K562 (cell line): Measurements from ENCODE around the gene CTF1. TPM values are rescaled to one million over a fixed set of nuclear protein-coding genes. Genes with fewer than 3 reads are reported as not detected.

Experiments
- ADNP ChIP-seq: fragments of 200-800 bp; sonication (Bioruptor generic); IDR thresholded peaks from 2 replicates; pipeline ENCODE4 v1.6.1; 2016; ENCODE audit warnings: missing genetic modification characterization, missing compliant biosample characterization
- DNMT1 ChIP-seq: fragments of 450-650 bp; IDR thresholded peaks from 2 replicates; pipeline ENCODE4 v1.6.1; 2016; ENCODE audit warnings: antibody characterized with exemption, mild to moderate bottlenecking
- EHMT2 ChIP-seq: fragments of 450-650 bp; IDR thresholded peaks from 2 replicates; pipeline ENCODE4 v1.6.1; 2018; ENCODE audit warnings: antibody characterized with exemption
- GTF2A2 ChIP-seq: IDR thresholded peaks from 2 replicates; pipeline ENCODE4 v1.6.1; 2016; ENCODE audit warnings: mild to moderate bottlenecking, missing genetic modification characterization, missing compliant biosample characterization
- HNRNPK ChIP-seq: fragments of 200-400 bp; formaldehyde crosslinking; IDR thresholded peaks from one replicate; pipeline ENCODE4 v1.6.1; 2018; ENCODE audit warnings: mild to moderate bottlenecking, low read depth, low read length; ENCODE audit not compliant: poor library complexity, severe bottlenecking
- KAT7 ChIP-seq: sonication (generic); formaldehyde crosslinking; IDR thresholded peaks from 2 replicates; pipeline ENCODE4 v1.8.0; 2022; ENCODE audit warnings: missing genetic modification reagents, mild to moderate bottlenecking, borderline replicate concordance
- MEF2D ChIP-seq: conservative IDR thresholded peaks from 2 replicates; pipeline ENCODE4 v1.6.1; 2016; ENCODE audit warnings: low read depth, missing genetic modification characterization, missing compliant biosample characterization
- MIER1 ChIP-seq: fragments of 450-650 bp; IDR thresholded peaks from 2 replicates; pipeline ENCODE4 v1.6.1; 2016; ENCODE audit warnings: antibody characterized with exemption, mild to moderate bottlenecking, low read depth
- MLX ChIP-seq, 2 experiments: fragments of 450-650 bp in 1 of 2; sonication (generic) in 1 of 2; formaldehyde crosslinking; conservative IDR thresholded peaks; 2 replicates each; pipeline versions ENCODE4 v1.4.0 to v1.8.1; 2020 to 2022; ENCODE audit warnings: mild to moderate bottlenecking in 1 of 2, missing genetic modification reagents in 1 of 2
- MTA2 ChIP-seq: fragments of 450-650 bp; IDR thresholded peaks from 2 replicates; pipeline ENCODE4 v1.6.1; 2016; ENCODE audit warnings: low read depth
- PRMT5 ChIP-seq: sonication (generic); formaldehyde crosslinking; IDR thresholded peaks from 2 replicates; pipeline ENCODE4 v1.5.0; 2020; ENCODE audit warnings: missing genetic modification reagents
- PYGO2 ChIP-seq: fragments of 450-650 bp; IDR thresholded peaks from 2 replicates; pipeline ENCODE4 v1.6.1; 2016; ENCODE audit warnings: mild to moderate bottlenecking, missing genetic modification characterization, moderate library complexity, missing compliant biosample characterization
- RUNX1 ChIP-seq: sonication (generic); IDR thresholded peaks from 2 replicates; pipeline ENCODE4 v1.6.1; 2016; ENCODE audit warnings: antibody characterized with exemption, low read depth
- TAF7 ChIP-seq: fragments of 450-650 bp; IDR thresholded peaks from 2 replicates; pipeline ENCODE4 v1.6.1; 2016; ENCODE audit warnings: missing genetic modification characterization, missing compliant biosample characterization
- U2AF2 ChIP-seq: fragments of 200-400 bp; formaldehyde crosslinking; optimal IDR thresholded peaks from 2 replicates; pipeline ENCODE3; 2017; ENCODE audit warnings: low read depth, mild to moderate bottlenecking, low read length
- ZC3H8 ChIP-seq: fragments of 450-650 bp; IDR thresholded peaks from 2 replicates; pipeline ENCODE4 v1.6.1; 2017
- ZFP36 ChIP-seq: fragments of 150-350 bp; IDR thresholded peaks from 2 replicates; pipeline ENCODE4 v1.6.1; 2018; ENCODE audit warnings: low read length, low read depth; ENCODE audit not compliant: partially characterized antibody
- ZNF143 ChIP-seq: sonication (generic); formaldehyde crosslinking; IDR thresholded peaks from 2 replicates; pipeline ENCODE4 v1.9.0; 2022; ENCODE audit warnings: mild to moderate bottlenecking, missing genetic modification reagents
- ZNF408 ChIP-seq: fragments of 250-450 bp; sonication (Bioruptor Pico); IDR thresholded peaks from 2 replicates; pipeline ENCODE4 v1.4.0; 2020; ENCODE audit warnings: low read depth, mild to moderate bottlenecking, moderate library complexity
- ZNF436 ChIP-seq: fragments of 250-450, 450-650 bp; sonication (Bioruptor Pico); formaldehyde crosslinking; IDR thresholded peaks from 2 replicates; pipeline ENCODE4 v1.7.0; 2020; ENCODE audit warnings: mild to moderate bottlenecking
- polyA plus RNA-seq, 8 experiments: library from polyadenylated mRNA; depleted of rRNA in 4 of 8; stranded (reverse) in 5 of 8; unstranded in 3 of 8; fragments of >200 nt; fragmentation: Nextera tagmentation in 2 of 8; fragmentation: Illumina TruSeq in 1 of 8; extraction: Ambion mirVana in 2 of 8; extraction: Trizol in 1 of 8; gene quantifications; 2 replicates each; pipeline versions ENCODE4 v1.2.1 to v1.2.3, GENCODE V29; 2011 to 2014; ENCODE audit warnings: inconsistent platforms in 1 of 8, missing spikeins in 1 of 8
- total RNA-seq, 7 experiments: library from RNA; depleted of rRNA in 6 of 7; stranded (reverse); fragments of >200 nt in 6 of 7; fragmentation: Illumina TruSeq in 2 of 7; extraction: Trizol in 2 of 7; gene quantifications; 2 replicates each; pipeline versions ENCODE4 v1.2.1 to v1.2.3, GENCODE V29; 2011 to 2021; ENCODE audit warnings: low replicate concordance in 1 of 7
- TF ChIP-seq, protein P1 (sequence below): fragments of 450-650 bp; IDR thresholded peaks from 2 replicates; pipeline ENCODE4 v1.6.1; 2016; ENCODE audit warnings: borderline replicate concordance
- TF ChIP-seq, protein P2 (sequence below): fragments of 250-450 bp; sonication (Bioruptor Pico); IDR thresholded peaks from 2 replicates; pipeline ENCODE4 v1.8.0; 2022; ENCODE audit warnings: moderate library complexity, mild to moderate bottlenecking, inconsistent platforms
- TF ChIP-seq, protein P3 (sequence below): sonication (generic); formaldehyde crosslinking; IDR thresholded peaks from 2 replicates; pipeline ENCODE4 v1.8.1; 2023; ENCODE audit warnings: mild to moderate bottlenecking, missing genetic modification reagents

CTF1 gene
- total and polyA plus RNA-seq, 9 of the 15 experiments (the other 6 are each of a cell fraction or from before 2014, with no cell fraction given): 0.24 to 2.5 (median 0.44) TPM

DNA sequence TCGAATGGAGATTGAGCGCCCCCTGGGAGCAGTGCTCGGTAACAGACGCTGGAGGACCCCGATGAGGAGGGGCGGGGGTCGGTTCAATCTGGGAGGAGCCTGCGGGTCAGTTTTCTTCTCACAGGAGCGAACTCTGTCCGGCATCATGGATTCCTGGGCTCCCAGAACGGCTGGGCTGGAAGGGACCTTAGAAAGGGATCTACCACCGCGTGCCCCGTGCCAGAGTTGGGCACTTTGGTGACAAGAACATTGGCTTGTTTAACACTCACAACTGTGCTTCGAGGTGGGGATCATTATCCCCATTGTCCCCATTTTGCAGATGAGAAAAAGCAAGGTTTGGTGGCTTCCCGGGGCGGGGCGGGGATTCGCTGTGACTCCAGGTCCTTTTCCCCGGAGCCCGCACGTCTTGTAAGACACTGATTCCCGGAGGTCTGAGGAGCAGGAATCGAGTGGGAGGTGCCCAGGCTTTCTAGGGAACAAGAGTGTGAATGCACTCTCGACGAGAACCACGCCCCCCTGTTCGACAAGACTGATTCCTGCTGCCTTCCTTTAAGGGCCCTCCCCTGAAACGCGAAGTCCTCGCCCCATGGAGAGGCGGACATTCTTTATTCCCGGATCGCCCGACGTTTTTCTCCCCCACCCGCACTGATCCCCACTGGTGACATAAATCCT lies 25.5 kb downstream of the CTF1 start (continued):
- TF ChIP-seq MLX (CRISPR knock-in tag; conservative IDR thresholded peaks at IDR 0.05) (0 out of 4 replicates have a peak, but pooled peaks of 1 of the 2 experiments have one; percentile 47), TAF7 (tag) (no peak), KAT7 (0 out of 2 replicates have a peak, but pooled peaks have one; percentile 63), ADNP (tag) (peak; percentile 97), HNRNPK (no peak), GTF2A2 (no peak), PRMT5 (CRISPR knock-in tag) (no peak), PYGO2 (tag) (no peak), ZNF436 (CRISPR knock-in tag) (no peak), DNMT1 (no peak), ZFP36 (no peak), ZNF143 (CRISPR knock-in tag) (no peak), U2AF2 (no peak), ZNF408 (0 out of 2 replicates have a peak, but pooled peaks have one; percentile 34), ZC3H8 (no peak), EHMT2 (no peak), RUNX1 (no peak), MIER1 (no peak), MEF2D (tag) (no peak), MTA2 (no peak)
- TF ChIP-seq, protein P1, sequence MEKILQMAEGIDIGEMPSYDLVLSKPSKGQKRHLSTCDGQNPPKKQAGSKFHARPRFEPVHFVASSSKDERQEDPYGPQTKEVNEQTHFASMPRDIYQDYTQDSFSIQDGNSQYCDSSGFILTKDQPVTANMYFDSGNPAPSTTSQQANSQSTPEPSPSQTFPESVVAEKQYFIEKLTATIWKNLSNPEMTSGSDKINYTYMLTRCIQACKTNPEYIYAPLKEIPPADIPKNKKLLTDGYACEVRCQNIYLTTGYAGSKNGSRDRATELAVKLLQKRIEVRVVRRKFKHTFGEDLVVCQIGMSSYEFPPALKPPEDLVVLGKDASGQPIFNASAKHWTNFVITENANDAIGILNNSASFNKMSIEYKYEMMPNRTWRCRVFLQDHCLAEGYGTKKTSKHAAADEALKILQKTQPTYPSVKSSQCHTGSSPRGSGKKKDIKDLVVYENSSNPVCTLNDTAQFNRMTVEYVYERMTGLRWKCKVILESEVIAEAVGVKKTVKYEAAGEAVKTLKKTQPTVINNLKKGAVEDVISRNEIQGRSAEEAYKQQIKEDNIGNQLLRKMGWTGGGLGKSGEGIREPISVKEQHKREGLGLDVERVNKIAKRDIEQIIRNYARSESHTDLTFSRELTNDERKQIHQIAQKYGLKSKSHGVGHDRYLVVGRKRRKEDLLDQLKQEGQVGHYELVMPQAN: peak; percentile 89; the same call in 1 of the 2 replicates
- TF ChIP-seq, protein P2, sequence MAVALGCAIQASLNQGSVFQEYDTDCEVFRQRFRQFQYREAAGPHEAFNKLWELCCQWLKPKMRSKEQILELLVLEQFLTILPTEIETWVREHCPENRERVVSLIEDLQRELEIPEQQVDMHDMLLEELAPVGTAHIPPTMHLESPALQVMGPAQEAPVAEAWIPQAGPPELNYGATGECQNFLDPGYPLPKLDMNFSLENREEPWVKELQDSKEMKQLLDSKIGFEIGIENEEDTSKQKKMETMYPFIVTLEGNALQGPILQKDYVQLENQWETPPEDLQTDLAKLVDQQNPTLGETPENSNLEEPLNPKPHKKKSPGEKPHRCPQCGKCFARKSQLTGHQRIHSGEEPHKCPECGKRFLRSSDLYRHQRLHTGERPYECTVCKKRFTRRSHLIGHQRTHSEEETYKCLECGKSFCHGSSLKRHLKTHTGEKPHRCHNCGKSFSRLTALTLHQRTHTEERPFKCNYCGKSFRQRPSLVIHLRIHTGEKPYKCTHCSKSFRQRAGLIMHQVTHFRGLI: 0 out of 2 replicates have a peak, but pooled peaks have one; percentile 23
- TF ChIP-seq, protein P3, sequence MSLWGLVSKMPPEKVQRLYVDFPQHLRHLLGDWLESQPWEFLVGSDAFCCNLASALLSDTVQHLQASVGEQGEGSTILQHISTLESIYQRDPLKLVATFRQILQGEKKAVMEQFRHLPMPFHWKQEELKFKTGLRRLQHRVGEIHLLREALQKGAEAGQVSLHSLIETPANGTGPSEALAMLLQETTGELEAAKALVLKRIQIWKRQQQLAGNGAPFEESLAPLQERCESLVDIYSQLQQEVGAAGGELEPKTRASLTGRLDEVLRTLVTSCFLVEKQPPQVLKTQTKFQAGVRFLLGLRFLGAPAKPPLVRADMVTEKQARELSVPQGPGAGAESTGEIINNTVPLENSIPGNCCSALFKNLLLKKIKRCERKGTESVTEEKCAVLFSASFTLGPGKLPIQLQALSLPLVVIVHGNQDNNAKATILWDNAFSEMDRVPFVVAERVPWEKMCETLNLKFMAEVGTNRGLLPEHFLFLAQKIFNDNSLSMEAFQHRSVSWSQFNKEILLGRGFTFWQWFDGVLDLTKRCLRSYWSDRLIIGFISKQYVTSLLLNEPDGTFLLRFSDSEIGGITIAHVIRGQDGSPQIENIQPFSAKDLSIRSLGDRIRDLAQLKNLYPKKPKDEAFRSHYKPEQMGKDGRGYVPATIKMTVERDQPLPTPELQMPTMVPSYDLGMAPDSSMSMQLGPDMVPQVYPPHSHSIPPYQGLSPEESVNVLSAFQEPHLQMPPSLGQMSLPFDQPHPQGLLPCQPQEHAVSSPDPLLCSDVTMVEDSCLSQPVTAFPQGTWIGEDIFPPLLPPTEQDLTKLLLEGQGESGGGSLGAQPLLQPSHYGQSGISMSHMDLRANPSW (CRISPR knock-in tag): no peak; the same call in none of the 2 replicates
